Activated T-cell treated with anti-CD3 and anti-CD28 coated beads for 1 hour (primary cell): ENCODE measurements around the gene SDR42E2.
"Not testable (repeated sequence)": the region's sequence is repeated elsewhere in the genome, so short reads cannot be mapped to it uniquely, and the experiment has no call there.

ENCODE experiments used
- DNase-seq: peaks from one replicate; pipeline ENCODE4 v3.0.0-alpha.2; 2020; ENCODE audit warnings: low read depth

Gene SDR42E2

GRCh38 chr16:22161999-22162655, at the start of gene SDR42E2:
SDR42E2 (plus strand) TSS chr16:22162506; CDS start chr16:22165583, 3,077 bp downstream.
- DNase-seq: peak; percentile 32

GRCh38 chr16:22116095-22116700, 46.1 kb upstream of the SDR42E2 start:
- DNase-seq: no peak

GRCh38 chr16:22117609-22118008, 44.7 kb upstream of the SDR42E2 start:
- DNase-seq: no peak

GRCh38 chr16:22120440-22120839, 41.9 kb upstream of the SDR42E2 start:
- no peak for DNase-seq

GRCh38 chr16:22122239-22122638, 40.1 kb upstream of the SDR42E2 start:
- no peak for DNase-seq

- no peak for DNase-seq
Observed at GRCh38 chr16:22123146-22123545, 39.2 kb upstream of the SDR42E2 start.

- no peak for DNase-seq
Observed at GRCh38 chr16:22123759-22124490, 38.4 kb upstream of the SDR42E2 start.

- DNase-seq: no peak
Observed at GRCh38 chr16:22124583-22125284, 37.6 kb upstream of the SDR42E2 start.

GRCh38 chr16:22126037-22126558, 36.2 kb upstream of the SDR42E2 start:
- DNase-seq: no peak

- DNase-seq: not testable (repeated sequence)
Observed at GRCh38 chr16:22128537-22128936, 33.8 kb upstream of the SDR42E2 start.

- no peak for DNase-seq
Observed at GRCh38 chr16:22130528-22130927, 31.8 kb upstream of the SDR42E2 start.

- no peak for DNase-seq
Observed at GRCh38 chr16:22132801-22133200, 29.5 kb upstream of the SDR42E2 start.

GRCh38 chr16:22138482-22138881, 23.8 kb upstream of the SDR42E2 start:
- DNase-seq: no peak

- no peak for DNase-seq
Observed at GRCh38 chr16:22139008-22139407, 23.3 kb upstream of the SDR42E2 start.

- no peak for DNase-seq
Observed at GRCh38 chr16:22139732-22140131, 22.6 kb upstream of the SDR42E2 start.

GRCh38 chr16:22141767-22142166, 20.5 kb upstream of the SDR42E2 start:
- DNase-seq: no peak

- no peak for DNase-seq
Observed at GRCh38 chr16:22144520-22144919, 17.8 kb upstream of the SDR42E2 start.

- no peak for DNase-seq
Observed at GRCh38 chr16:22147853-22148252, 14.5 kb upstream of the SDR42E2 start.

- no peak for DNase-seq
Observed at GRCh38 chr16:22151246-22151998, 10.9 kb upstream of the SDR42E2 start.

GRCh38 chr16:22152316-22152715, 10.0 kb upstream of the SDR42E2 start:
- DNase-seq: no peak

- not testable (repeated sequence) for DNase-seq
Observed at GRCh38 chr16:22153078-22153477, 9.2 kb upstream of the SDR42E2 start.

GRCh38 chr16:22161401-22161800, 905 bp upstream of the SDR42E2 start:
- no peak for DNase-seq
